ENCODE results near the gene RIPOR3.

DNA sequence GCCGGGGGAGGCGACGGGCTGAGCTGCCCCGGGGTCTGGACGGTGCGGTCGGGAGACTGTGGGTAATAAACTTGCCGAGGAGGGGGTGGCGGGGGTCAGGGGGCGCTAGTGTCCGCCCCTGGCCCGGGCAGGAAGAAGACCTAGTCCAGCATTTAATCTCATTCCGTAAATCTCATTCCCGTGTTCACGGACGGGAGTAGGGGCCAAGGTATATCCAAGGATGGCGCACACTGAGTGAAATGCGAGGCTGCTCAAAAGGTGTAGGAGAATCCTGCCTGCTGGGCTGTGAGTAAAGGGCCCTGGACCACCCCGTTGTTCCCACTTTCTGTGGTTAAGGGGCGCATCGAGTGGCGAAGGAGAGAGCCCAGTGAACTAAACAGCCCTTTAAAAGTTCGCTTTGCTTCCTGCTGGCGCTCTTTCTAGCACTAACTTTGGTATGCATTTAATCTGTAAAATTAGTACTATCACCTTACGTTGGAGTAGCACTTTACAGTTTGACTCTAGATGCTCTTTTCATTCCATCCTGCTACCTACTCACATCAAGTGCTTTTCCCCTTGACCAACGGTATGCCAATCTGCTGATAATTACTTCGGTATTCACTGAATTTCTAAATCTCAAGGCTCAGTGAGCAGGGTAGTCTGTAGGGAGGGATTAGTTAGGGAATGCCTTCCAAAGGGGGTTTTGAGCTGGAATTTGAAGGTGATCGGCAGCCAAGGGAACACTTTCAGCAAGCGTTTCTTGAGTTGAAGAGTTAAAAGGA is 40.8 kb upstream of the RIPOR3 start:
- TF ChIP-seq POLR2A (IDR thresholded peaks at IDR 0.05) = peak in 3 of 4 donors; percentile 15 to 60 (median 18)
- TF ChIP-seq, protein P1, sequence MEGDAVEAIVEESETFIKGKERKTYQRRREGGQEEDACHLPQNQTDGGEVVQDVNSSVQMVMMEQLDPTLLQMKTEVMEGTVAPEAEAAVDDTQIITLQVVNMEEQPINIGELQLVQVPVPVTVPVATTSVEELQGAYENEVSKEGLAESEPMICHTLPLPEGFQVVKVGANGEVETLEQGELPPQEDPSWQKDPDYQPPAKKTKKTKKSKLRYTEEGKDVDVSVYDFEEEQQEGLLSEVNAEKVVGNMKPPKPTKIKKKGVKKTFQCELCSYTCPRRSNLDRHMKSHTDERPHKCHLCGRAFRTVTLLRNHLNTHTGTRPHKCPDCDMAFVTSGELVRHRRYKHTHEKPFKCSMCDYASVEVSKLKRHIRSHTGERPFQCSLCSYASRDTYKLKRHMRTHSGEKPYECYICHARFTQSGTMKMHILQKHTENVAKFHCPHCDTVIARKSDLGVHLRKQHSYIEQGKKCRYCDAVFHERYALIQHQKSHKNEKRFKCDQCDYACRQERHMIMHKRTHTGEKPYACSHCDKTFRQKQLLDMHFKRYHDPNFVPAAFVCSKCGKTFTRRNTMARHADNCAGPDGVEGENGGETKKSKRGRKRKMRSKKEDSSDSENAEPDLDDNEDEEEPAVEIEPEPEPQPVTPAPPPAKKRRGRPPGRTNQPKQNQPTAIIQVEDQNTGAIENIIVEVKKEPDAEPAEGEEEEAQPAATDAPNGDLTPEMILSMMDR (IDR thresholded peaks at IDR 0.05) = no peak
- TF ChIP-seq EP300 (IDR thresholded peaks at IDR 0.05) = no peak
- peak in 1 of 2 donors; percentile 31 for TF ChIP-seq POLR2AphosphoS5 (IDR thresholded peaks at IDR 0.05)
